Activated naive CD8-positive, alpha-beta T cell (primary cell): ENCODE data around the gene C17orf67.
"Not testable (repeated sequence)": the region's sequence is repeated elsewhere in the genome, so short reads cannot be mapped to it uniquely, and the experiment has no call there.

Experiments
- H3K27ac Mint-ChIP-seq: one replicate; pipeline ENCODE4 v1.8.0; 2021; ENCODE audit warnings: mixed read lengths
- H3K27me3 Mint-ChIP-seq: one replicate; pipeline ENCODE4 v1.8.0; 2021; ENCODE audit warnings: mixed read lengths
- H3K36me3 Mint-ChIP-seq: one replicate; pipeline ENCODE4 v1.8.0; 2021; ENCODE audit warnings: mixed read lengths
- H3K4me1 Mint-ChIP-seq: one replicate; pipeline ENCODE4 v1.8.0; 2021; ENCODE audit warnings: low read depth, mixed read lengths
- H3K4me3 Mint-ChIP-seq: one replicate; pipeline ENCODE4 v1.8.0; 2021; ENCODE audit warnings: mild to moderate bottlenecking, mixed read lengths
- H3K9me3 Mint-ChIP-seq: one replicate; pipeline ENCODE4 v1.8.0; 2021; ENCODE audit warnings: low read depth, mixed read lengths

The C17orf67 gene

DNA sequence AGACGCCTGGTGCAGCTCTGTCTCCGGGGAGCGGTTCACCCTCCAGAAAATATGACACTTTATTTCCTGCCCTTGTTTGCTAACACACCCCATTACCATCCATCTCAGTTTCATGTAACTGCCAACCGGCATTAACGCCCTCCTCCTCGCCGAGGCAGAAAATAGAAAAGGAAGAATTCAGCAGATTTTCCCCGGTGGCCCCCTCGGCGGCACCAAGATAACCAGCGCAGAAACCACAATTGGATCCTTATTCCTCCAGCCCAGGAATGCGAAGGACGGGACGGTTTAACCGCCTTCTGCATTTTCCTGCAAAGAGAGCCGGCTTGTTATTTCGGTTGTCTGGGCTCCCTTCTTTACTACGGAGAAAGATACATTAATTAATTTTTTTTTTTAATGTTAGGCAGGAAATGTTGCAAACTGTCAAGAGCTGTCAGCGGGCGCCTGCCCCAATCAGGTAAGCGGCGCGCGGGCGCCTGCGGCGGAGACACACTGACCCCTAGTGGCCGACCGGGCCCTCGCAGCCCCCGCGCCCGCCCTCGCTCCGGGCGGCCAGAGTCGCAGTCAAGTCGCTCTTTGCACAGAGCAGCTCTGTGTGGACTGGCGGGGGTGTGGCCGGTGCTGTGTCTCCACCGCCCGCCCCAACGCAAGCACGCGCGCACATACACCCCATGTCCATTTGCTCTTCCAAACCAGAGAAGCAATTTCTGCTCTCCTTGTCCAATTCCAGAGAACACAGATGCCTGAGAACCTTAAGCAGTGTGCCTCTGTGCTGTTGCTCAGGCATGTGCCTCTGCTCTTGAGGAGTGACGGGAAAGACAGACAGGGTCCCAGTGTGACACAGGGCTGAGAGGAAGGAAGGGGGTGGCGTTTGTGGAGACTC is 53.6 kb downstream of the C17orf67 start:
- no peaks in the 10 kb centered on the region for H3K9me3 Mint-ChIP-seq
- H3K4me1 Mint-ChIP-seq = peaks cover 29% of the 10 kb centered on the region
- peaks cover 3% of the 10 kb centered on the region for H3K27me3 Mint-ChIP-seq
- peak overlapping the region; percentile 91 for H3K27ac Mint-ChIP-seq
- peak overlapping the region; percentile 87 for H3K4me3 Mint-ChIP-seq
- H3K36me3 Mint-ChIP-seq = no peaks in the 10 kb centered on the region

DNA sequence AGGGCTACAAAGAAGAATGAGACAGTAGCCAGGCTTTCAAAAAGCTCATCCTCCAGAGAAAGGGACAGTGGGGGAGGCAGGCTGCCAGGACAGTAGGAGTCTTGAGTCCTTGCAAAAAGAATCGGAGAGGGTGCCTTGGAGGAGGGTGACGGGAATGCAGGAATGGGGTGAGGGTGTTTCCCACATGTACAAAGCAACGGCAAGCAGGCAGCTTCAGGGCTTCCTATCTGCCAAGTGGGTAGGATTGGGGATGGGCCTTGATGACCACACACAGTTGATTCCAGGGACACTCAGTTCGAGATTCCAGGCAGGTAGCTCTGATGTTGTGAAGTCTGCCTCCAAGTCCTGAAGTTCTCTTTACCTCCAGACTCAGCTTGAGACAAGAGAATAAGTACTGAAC is 54.4 kb downstream of the C17orf67 start:
- peaks cover 3% of the 10 kb centered on the region for H3K27me3 Mint-ChIP-seq
- H3K27ac Mint-ChIP-seq = peak overlapping the region; percentile 91
- peaks cover 26% of the 10 kb centered on the region for H3K4me1 Mint-ChIP-seq
- no peaks in the 10 kb centered on the region for H3K36me3 Mint-ChIP-seq
- H3K4me3 Mint-ChIP-seq = peak overlapping the region; percentile 87
- H3K9me3 Mint-ChIP-seq = no peaks in the 10 kb centered on the region

DNA sequence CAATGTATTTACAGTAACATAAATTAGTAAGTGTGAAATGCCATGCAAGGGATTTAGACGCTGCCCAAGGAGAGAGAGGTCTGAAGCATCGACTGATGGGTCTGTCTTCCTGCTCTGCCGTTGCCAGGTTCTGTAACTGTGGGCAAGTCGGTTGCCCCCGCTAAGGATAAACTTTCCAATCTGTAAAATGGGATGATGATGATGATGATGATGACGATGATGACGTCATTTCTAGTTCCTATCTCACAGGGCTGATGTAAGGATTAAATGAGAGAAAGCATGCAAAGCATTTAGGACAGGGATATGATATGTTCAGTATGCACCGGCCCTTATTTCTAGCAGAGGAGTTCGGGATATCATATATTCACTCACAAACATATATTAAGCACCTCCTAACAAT is 54.8 kb downstream of the C17orf67 start:
- H3K9me3 Mint-ChIP-seq = no peaks in the 10 kb centered on the region
- H3K36me3 Mint-ChIP-seq = no peaks in the 10 kb centered on the region
- peak overlapping the region; percentile 91 for H3K27ac Mint-ChIP-seq
- H3K4me1 Mint-ChIP-seq = peaks cover 26% of the 10 kb centered on the region
- peak overlapping the region; percentile 87 for H3K4me3 Mint-ChIP-seq
- H3K27me3 Mint-ChIP-seq = peaks cover 3% of the 10 kb centered on the region

DNA sequence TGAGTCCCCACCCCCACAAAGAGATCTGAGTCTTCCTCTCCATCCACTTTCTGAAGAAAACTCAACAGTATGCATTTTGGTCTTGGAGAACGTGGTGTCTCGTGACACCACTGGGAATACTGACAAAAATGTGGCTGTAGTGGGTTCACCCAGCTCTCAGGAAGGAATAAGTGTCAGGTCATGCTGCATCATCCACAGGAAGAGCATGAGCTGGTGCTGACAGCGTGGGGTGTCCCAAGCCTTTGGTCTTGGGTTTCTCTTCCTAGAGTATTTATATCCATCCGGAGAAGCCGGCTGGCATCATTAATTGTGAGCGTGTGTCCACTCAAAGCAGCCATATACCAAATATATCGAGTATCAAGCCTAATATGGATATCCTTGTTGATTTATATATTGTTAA is 55.9 kb downstream of the C17orf67 start:
- H3K4me3 Mint-ChIP-seq = no peak overlapping the region

DNA sequence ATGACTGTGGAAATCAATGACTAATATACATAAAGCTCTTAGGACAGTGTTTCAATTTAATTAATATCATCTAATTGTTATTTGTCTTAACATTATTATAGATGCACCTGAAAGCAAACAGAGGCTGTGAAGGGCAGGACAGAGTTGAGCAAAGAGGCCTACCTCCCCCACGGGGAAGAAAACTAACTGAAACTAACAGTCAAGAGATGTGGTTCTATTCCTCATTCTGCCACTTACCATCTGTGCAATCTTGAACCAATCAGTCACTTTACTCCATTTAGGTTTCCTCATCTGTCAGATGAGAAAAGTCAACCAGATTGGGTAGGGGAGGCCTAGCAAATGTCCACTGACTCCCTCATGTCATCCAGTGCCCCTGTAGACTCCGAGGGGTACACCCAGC is 59.1 kb downstream of the C17orf67 start:
- Mint-ChIP-seq H3K9me3 (no peaks in the 10 kb centered on the region), H3K36me3 (no peaks in the 10 kb centered on the region)

More for the DNA sequence above, 55.9 kb downstream of the C17orf67 start:
- H3K4me1 Mint-ChIP-seq = peaks cover 24% of the 10 kb centered on the region
- no peaks in the 10 kb centered on the region for H3K9me3 Mint-ChIP-seq
- no peak overlapping the region for H3K27ac Mint-ChIP-seq
- peaks cover 3% of the 10 kb centered on the region for H3K27me3 Mint-ChIP-seq
- H3K36me3 Mint-ChIP-seq = no peaks in the 10 kb centered on the region

DNA sequence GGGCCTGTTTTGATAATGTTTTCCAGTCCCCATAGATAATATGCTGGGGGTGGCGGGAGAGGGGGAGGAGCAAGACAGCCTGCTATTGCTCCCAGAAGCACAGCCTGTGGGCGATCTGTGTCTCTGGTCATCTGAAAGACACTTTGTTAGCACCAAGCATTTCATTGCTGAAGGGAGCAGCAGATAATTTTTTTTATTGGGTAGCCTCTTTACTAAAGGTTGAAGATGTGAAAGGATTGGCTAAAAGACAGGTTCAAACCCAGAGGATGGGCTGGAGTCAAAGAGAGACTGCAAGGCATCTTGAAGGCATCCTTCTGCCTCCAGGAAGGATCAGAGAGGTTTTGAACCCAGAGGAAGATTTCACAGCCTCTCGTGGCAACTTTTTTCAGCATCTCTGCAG is 60.6 kb downstream of the C17orf67 start:
- Mint-ChIP-seq H3K9me3 (no peaks in the 10 kb centered on the region), H3K4me1 (no peaks in the 10 kb centered on the region), H3K36me3 (no peaks in the 10 kb centered on the region), H3K27ac (no peak overlapping the region), H3K4me3 (no peak overlapping the region), H3K27me3 (no peaks in the 10 kb centered on the region)

More for the DNA sequence above, 59.1 kb downstream of the C17orf67 start:
- H3K27me3 Mint-ChIP-seq = no peaks in the 10 kb centered on the region
- H3K27ac Mint-ChIP-seq = no peak overlapping the region
- H3K4me3 Mint-ChIP-seq = no peak overlapping the region
- H3K4me1 Mint-ChIP-seq = peaks cover 14% of the 10 kb centered on the region

DNA sequence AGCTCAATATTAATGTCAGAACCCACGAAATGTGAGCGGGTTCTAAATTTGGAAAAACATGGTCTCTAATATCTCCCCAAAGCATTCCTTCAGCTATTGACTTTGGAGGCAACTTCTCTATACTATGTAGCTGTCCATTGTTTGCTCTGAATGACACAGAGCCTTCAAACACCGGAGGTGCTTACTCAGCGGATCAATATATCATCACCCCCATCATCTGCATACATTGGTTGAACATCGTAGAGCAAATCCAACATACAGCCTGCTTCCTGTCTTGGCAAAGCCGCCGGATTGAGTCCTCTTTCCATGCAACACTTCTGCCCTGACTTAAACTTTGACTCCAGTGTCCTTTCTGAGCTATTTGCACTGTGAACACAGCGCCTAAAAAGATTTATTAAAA is 61.3 kb downstream of the C17orf67 start:
- Mint-ChIP-seq H3K4me3 (no peak overlapping the region), H3K27ac (no peak overlapping the region), H3K36me3 (no peaks in the 10 kb centered on the region), H3K27me3 (no peaks in the 10 kb centered on the region), H3K4me1 (no peaks in the 10 kb centered on the region), H3K9me3 (no peaks in the 10 kb centered on the region)

DNA sequence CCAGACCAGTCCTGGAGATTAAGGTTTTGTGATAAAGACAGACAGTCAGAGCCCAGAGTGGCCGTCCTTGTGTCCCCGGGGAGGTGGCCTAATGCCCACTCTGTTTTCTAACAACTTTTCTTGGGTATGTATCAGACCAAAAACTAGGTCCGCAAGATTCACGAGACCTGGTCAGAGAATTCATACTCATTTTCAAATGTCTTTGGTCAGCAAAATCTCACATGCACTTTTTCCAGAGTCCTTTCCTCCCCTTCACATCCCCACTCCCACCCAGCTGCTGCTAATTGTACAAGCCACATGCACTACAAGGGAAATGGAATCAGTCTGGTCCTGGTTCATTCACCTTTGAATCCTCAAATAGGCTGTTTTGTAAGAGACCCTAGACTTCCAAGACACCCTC is 61.7 kb downstream of the C17orf67 start:
- no peaks in the 10 kb centered on the region for H3K27me3 Mint-ChIP-seq
- no peaks in the 10 kb centered on the region for H3K4me1 Mint-ChIP-seq
- no peak overlapping the region for H3K27ac Mint-ChIP-seq
- H3K4me3 Mint-ChIP-seq = no peak overlapping the region
- no peaks in the 10 kb centered on the region for H3K36me3 Mint-ChIP-seq
- no peaks in the 10 kb centered on the region for H3K9me3 Mint-ChIP-seq

DNA sequence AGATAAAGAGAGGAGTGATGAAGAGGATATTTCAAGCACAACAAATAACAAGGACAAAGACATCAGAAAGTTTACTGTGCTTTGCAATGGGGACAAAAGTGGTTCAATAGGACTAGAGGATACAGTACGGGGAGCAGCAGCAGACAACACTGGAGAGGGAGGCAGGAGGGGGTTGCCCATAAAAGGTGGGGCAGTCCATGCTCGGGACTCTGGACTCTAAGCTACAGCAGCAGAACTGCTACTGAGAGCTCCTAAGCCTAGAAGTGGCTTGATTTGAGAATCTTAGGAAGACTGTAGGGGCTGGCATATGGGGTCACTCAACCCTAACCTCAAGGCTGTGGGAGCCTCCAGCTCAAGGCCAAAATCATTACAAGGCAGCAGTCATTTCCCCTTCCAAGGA is 62.2 kb downstream of the C17orf67 start:
- Mint-ChIP-seq H3K27ac (no peak overlapping the region), H3K27me3 (no peaks in the 10 kb centered on the region), H3K9me3 (no peaks in the 10 kb centered on the region), H3K4me3 (no peak overlapping the region), H3K36me3 (no peaks in the 10 kb centered on the region), H3K4me1 (no peaks in the 10 kb centered on the region)

DNA sequence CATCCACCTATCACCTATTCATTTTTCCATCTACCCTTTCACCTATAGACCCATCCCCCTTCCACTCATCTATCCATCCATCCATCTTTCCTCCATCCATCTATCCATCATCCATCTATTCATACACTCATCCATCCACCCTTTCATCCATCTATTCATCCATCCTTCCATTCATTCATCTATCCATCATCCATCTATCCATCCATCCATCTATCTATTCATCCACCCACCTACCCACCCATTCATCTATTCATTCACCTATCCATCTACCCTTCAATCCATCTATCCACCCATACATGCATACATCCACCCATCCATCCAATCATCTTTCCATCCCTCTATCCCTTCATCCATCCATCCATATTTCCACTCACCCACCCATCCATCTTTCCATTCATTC is 63.3 kb downstream of the C17orf67 start:
- H3K27ac Mint-ChIP-seq = no peak overlapping the region
- no peaks in the 10 kb centered on the region for H3K9me3 Mint-ChIP-seq
- H3K4me3 Mint-ChIP-seq = no peak overlapping the region
- H3K36me3 Mint-ChIP-seq = no peaks in the 10 kb centered on the region
- no peaks in the 10 kb centered on the region for H3K4me1 Mint-ChIP-seq
- H3K27me3 Mint-ChIP-seq = no peaks in the 10 kb centered on the region

DNA sequence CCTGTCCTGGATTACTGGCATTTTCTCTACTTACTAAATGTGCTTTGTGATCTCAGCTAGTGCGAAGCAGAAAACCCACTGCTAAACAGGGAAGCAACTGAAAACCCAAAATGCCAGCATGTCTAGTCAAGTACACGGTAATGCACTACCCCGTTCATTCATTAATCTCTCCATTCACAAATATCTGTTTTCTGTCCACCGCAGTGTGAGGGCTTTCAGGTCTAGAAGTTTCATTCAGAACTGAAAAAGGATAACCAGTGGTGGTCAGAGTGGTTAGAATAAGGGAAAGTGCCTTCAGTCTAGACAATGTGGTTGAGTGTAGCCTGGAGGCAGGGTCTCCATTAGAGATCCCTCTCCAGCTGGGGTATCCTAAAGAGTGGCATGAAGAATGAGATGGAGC is 68.3 kb downstream of the C17orf67 start:
- Mint-ChIP-seq H3K9me3 (no peaks in the 10 kb centered on the region), H3K4me1 (peaks cover 15% of the 10 kb centered on the region), H3K4me3 (no peak overlapping the region), H3K27ac (no peak overlapping the region), H3K27me3 (no peaks in the 10 kb centered on the region), H3K36me3 (no peaks in the 10 kb centered on the region)

DNA sequence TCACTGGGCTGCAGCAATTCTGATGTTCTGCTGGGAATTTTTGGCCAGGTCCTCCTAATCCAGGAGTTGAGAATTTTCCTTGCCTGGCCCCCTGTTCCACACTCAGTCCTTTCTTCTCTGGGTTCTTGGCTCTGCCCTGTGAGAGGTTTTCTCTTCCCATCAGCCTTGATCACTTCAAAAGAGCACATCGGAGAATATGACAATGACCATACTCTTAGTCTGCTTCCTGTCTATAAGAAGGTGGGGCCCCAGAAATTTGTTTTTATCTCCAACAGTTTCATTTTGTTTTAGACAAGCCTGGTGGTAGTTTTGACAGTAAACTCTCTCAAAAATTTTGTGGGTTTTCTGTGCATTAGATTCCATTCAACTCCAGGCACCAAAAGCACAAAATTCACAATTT is 70.7 kb downstream of the C17orf67 start:
- peak overlapping the region; percentile 65 for H3K27ac Mint-ChIP-seq
- no peaks in the 10 kb centered on the region for H3K27me3 Mint-ChIP-seq

DNA sequence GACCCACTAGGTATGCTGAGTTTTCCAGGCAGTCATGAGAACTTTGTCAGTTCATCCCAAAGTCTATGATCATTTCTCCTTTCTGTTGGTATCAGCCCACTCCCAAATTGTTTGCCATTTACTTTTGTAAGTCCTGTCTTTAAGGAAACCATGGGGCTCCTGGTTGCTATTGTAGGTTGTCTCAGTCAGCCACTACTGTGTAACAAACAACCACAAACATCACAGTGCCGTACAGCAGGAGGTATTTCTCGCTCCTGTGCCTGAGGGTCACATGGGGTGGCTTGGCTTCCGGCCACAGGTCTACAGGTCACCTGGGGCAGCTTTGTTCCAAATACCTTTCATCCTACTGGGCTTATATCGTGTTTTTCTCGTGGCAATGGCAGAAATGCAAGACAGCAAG is 71.6 kb downstream of the C17orf67 start:
- H3K27ac Mint-ChIP-seq = no peak overlapping the region
- H3K27me3 Mint-ChIP-seq = no peaks in the 10 kb centered on the region

More for the DNA sequence above, 70.7 kb downstream of the C17orf67 start:
- Mint-ChIP-seq H3K36me3 (no peaks in the 10 kb centered on the region), H3K4me3 (peak overlapping the region; percentile 40), H3K9me3 (no peaks in the 10 kb centered on the region), H3K4me1 (peaks cover 15% of the 10 kb centered on the region)

DNA sequence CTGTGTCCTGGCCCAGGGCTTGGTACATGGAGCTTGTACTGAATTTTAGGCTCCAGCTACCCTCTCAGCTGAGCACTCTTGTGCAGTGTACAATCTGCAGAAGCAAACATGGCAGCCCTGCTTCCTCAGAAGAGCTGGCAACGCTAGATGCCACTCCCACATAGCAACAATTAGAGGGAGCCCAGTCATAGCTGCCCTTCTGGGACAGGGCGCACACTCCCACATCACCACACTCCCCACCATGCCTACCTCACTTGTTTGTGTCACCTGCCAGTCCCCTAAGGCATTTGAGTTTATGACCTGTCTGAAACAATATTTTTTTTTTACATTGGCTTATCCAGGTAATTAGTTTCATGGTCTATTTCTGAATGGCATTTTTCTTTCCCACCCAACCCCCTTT is 72.3 kb downstream of the C17orf67 start:
- Mint-ChIP-seq H3K36me3 (no peaks in the 10 kb centered on the region), H3K4me1 (peaks cover 15% of the 10 kb centered on the region), H3K9me3 (no peaks in the 10 kb centered on the region), H3K4me3 (no peak overlapping the region), H3K27me3 (no peaks in the 10 kb centered on the region), H3K27ac (no peak overlapping the region)

More for the DNA sequence above, 71.6 kb downstream of the C17orf67 start:
- Mint-ChIP-seq H3K36me3 (no peaks in the 10 kb centered on the region), H3K4me1 (peaks cover 15% of the 10 kb centered on the region), H3K4me3 (no peak overlapping the region), H3K9me3 (no peaks in the 10 kb centered on the region)

DNA sequence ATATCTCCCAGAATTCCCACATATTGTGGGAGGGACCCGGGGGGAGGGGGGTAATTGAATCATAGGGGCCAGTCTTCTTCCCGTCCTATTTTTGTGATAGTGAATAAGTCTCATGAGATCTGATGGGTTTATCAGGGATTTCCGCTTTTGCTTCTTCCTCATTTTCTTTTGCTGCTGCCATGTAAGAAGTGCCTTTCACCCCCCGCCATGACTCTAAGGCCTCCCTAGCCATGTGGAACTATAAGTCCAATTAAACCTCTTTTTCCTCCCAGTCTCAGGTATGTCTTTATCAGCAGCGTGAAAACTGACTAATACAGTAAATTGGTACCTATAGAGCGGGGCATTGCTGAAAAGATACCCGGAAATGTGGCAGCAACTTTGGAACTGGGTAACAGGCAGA is 76.1 kb downstream of the C17orf67 start:
- H3K36me3 Mint-ChIP-seq, H3K4me3 Mint-ChIP-seq, H3K4me1 Mint-ChIP-seq, H3K27me3 Mint-ChIP-seq, H3K27ac Mint-ChIP-seq, H3K9me3 Mint-ChIP-seq: not testable (repeated sequence)

DNA sequence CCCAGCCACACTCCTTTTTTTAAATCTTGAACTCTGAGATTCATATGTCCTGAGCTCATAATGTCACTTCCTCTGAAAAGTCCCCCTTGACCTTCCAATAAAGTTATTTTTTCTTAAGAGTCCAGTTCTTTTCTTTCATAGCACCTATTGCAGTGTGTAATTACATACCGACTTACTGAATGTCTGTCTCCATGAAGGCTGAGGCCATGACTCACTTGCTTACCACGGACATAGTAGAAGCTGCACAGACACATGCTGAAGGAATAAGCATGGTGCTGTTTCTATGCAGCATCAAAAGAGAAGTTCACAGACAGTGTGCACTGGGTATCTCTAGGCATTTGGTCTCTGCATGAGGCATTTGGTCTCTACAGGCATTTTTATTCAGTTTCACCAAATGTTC is 77.2 kb downstream of the C17orf67 start:
- Mint-ChIP-seq H3K27me3 (no peaks in the 10 kb centered on the region), H3K4me1 (peaks cover 7% of the 10 kb centered on the region), H3K27ac (no peak overlapping the region), H3K9me3 (no peaks in the 10 kb centered on the region), H3K36me3 (no peaks in the 10 kb centered on the region), H3K4me3 (no peak overlapping the region)
